HG03280 (cell line): ENCODE measurements around the gene CA5A.

ENCODE experiments used
- ATAC-seq: cut with Tn5 transposase; IDR thresholded peaks from one replicate; pipeline ENCODE4 v1.9.1; 2021; ENCODE audit warnings: mild to moderate bottlenecking, moderate library complexity; ENCODE audit not compliant: unreplicated experiment

Gene CA5A

GRCh38 chr16:87854053-87854906, 82.0 kb downstream of the CA5A start:
- ATAC-seq, result no peak

DNA sequence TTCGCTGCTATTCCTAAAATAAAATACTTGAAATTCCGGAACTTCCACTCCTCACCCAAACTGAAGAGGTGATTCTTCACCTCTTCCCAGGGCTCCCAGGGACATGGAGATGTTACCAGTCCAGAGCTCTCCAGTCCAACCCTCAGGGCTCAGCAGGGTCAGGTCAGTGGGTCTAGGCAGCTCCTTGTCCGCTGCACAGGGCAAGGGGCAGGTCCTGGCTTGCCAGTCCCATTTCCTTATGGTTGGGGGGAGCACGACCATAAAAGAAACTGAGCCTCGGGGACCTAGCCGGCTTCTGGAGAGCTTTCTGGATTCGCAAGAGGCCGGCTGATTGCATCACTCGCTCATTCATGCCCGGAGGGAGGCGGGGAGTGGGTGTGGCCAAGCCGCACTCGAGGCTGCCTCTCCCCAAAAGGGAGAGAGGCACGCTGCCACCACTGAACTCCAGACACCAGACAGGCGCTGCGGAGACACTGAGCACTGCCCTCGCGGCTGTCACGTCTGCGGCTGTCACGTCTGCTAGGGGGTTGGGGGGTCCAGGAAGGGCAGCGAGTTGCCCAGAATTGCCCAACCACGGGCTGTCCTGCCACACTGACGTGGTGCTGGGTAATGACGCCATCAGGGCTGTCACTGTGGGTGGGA, 82.8 kb downstream of the CA5A start:
- peak; percentile 55 for ATAC-seq

DNA sequence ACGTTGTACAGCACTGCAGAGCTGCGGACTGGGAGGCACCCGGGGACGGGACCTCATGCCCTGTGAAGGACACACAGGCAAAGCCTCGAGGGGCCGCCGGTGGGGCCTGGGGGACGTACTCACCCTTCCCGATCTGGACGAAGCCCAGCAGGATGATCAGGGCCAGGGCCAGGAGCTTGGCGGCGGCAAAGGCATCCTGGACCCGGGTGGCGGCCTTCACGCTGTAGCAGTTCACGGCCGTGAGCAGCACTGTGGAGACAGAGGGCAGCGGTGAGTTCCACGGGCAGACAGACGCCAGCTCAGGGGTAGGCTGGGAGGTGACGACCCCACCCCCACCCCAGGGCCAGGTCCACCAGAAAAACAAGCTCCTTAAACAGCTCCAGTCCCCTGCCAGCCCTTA, 84.7 kb downstream of the CA5A start:
- no peak for ATAC-seq

- no peak for ATAC-seq
These were observed 85.2 kb downstream of the CA5A start for GRCh38 chr16:87851141-87851587.

DNA sequence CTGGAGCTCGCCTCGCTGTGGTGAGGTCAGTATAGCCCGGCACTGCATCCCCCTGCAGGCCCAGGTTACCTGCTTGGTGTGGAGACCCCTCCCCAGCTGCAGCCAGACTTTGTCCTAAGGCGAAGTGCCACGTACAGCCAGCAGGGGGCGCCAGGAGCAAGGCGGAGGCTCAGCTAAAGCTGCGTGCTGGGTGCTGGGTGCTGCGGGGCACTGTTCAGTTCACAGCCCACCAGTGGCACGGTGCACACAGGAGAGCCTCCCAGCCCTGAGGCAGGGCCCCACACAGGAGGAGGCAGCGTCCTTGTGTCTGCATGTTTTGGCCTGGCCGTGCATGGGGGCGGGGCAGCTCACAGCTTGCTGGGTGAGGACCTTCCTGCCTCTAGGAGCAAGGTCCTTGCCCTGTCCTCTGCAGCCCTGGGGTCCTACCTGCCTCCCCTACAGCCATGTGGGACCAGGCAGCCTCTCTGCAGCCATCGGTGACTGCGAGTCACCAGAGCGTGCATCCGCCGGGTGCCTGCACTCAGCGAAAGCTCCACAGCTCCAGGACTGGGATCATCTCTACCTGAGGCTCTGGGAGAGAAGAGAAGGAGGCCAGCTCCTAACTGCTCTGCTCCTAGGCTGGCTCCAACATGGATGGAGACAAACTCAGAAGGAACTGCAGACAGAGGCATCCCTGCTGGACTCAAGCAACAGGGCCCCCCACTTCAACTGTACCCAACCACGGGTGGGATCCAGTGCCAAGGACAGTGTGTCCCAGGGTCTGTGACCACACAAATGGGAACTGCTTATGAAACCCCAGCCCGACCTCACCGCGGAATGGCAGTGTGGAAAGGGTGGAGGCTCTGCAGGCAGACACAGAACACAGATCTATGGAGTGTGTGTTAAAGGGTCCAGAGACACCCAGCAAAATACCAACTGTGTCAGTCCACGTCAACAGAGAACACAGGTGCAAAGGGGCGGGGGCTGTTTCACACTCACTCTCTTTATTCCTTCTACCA, 86.0 kb downstream of the CA5A start:
- no peak for ATAC-seq

- ATAC-seq, result no peak
These were observed 86.8 kb downstream of the CA5A start for GRCh38 chr16:87849419-87850008.

GRCh38 chr16:87848676-87849345, 87.5 kb downstream of the CA5A start:
- no peak for ATAC-seq

DNA sequence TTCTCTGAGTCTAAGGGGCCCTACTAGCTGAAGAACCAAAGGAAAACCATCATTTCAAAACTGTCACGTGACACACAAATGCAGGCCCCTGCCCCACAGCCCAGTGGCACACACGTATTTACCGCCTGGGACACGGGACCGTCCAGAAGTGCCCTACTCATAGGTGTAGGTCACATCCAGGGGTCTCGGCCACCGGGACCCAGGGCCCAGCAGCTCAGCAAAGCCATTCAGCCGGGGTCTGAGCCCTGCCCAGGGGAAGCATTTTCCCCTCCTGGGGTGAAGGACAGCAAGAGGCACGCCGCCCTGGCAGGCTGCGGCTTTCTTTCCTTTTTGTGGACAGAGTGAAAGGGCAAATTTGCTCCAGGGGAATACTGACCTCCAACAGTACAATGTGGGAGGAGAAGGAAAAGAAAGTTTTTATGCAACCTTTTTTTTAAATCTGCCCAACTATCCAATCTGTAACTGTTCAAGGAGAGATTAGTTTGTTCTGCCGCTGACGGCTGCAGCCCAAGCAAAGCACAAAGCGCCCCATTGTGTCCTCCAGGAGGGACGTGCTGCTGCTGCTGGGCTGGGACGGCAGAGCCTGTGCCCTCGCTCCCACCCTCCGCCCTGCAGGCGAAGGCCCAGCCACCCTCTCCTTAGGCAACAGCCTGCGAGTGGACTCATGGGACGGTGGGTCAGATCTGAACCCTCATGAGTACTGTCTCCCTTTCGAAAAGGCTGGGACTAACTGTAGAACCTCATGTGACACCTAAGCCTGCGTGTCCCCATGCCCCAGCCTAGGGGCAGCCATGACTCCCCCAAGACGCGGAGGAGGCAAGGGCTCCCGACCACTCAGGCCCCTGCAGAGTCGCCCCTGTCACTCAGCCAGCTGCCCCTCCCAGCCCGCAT, 88.3 kb downstream of the CA5A start:
- no peak for ATAC-seq

DNA sequence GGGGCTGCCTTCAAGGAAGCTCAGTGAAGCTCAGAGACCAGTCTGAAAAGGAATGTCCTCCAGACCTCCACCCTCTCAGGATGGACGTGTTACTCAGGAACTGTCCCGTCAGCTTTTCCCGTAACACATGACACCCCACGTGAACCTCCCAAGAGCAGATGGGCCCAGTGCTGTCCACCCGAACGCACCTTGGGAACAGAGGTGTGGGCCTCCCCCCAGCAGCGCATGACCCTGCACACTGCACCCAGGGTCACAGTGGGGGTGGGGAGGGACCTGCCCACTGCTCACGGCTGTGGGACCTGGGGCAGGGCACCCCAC, 88.9 kb downstream of the CA5A start:
- ATAC-seq, result no peak

GRCh38 chr16:87846705-87847466, 89.4 kb downstream of the CA5A start:
- ATAC-seq, result no peak

DNA sequence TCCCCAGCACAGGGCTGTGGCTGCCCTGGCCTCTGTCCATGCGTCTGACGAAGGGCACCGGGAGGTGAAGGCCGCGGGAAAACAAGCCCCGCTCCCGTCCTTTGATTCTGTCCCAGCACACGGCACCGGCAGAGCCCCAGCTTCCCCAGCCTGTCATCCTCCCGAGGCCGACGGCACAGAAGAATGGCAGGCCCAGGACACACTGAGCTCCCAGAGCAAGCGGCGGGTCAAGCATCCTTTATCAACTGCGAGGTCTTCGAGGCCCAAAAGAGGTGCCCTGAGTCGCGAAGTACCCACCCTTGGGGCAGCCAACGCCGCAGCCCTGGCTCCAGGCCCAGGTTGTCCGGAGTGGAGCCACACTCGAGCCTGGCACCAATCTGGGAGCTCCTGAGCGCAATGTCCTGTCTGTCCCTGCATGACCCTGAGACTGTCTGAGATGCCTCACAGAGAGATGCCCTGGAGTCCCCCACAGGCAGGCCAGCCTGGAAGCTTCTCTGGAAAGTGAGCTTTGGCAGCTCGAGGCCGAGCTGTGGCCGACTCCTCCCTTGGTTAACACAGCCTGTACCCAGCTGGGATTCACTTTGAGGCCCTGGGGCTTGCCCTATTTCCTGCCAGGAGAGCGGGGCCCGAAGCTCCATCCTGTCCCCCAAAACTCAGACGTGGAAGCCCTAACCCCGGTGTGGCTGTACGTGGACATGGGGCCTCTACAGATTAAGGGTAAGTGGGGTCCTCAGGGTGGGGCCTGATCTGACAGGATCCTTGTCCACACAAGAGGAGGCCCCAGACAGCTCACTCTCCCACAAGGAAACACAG, 90.3 kb downstream of the CA5A start:
- no peak for ATAC-seq

DNA sequence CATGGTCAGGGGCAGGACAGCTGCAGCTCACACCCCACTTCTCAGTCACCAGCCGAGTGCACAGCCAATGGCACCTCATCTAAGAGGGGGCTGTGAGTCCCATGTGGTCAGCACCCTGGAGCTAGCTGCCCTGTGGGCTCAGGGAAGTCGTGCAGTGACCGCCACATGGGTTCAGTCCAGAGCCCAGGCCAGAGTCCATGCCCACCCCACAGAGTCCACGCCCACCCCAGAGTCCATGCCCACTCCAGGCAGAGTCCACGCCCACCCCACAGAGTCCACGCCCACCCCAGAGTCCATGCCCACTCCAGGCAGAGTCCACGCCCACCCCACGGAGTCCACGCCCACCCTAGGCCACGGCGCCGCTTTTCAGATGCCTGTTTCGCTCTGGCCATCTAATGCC, 91.1 kb downstream of the CA5A start:
- ATAC-seq, result no peak

DNA sequence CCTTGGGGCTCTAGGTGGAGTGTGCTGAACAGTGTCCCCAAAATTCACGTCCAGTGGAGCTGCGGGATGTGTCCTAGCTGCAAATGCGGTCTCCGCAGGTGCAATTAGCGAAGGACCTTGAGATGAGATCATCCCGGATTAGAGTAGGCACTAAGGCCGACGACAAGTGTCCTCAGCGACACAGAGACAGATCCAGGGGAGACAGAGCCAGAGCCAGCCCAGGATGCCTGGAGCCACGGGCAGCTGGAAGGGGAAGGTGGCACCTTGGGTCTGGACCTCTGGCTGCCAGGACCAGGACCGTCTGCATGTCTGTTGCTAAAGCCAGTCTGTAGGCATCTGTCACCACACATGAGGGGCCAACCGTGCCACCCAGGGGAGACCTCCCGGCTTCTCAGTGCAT, 91.5 kb downstream of the CA5A start:
- ATAC-seq, result no peak

- ATAC-seq, result no peak
These were observed 92.1 kb downstream of the CA5A start for GRCh38 chr16:87844120-87844733.

DNA sequence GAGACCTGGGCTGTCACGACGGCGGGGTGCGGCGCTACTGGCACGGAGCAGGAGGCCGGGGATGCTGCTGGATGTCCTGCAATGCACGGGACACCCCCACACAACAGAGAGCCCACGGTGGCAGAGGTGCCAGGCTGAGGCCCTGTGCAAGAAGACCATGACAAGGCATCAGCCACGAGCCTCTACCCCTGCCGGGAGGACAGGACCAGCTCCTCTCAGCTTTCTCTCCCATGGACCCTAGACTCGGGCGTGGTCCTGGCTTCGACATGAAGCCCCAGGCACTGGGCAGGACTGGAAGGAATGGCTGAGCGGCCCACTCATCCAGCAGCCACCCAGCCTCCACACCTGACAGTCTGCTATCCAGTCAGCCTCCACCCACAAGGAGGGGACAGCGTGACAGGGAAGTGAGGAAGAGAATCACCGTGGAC, 92.6 kb downstream of the CA5A start:
- no peak for ATAC-seq

- ATAC-seq, result no peak
These were observed 94.0 kb downstream of the CA5A start for GRCh38 chr16:87842209-87842869.
